HepG2 (cell line): ENCODE measurements around the gene THOP1. TPM values are rescaled to one million over a fixed set of nuclear protein-coding genes. Genes with fewer than 3 reads are reported as not detected.

ENCODE experiments used
- ATF1 ChIP-seq: IDR thresholded peaks from 2 replicates; pipeline ENCODE4 v1.6.1; 2016; ENCODE audit warnings: mild to moderate bottlenecking, control low read depth
- ERF ChIP-seq: IDR thresholded peaks from 2 replicates; pipeline ENCODE4 v1.6.1; 2018; ENCODE audit warnings: missing biosample characterization, missing genetic modification reagents
- HNF4A ChIP-seq: sonication (generic); formaldehyde crosslinking; IDR thresholded peaks from 2 replicates; pipeline ENCODE4 v1.4.0; 2020; ENCODE audit warnings: missing genetic modification reagents
- HOXA5 ChIP-seq: sonication (generic); formaldehyde crosslinking; IDR thresholded peaks from 2 replicates; pipeline ENCODE4 v1.4.0; 2020; ENCODE audit warnings: missing genetic modification reagents
- KDM2A ChIP-seq: sonication (generic); formaldehyde crosslinking; IDR thresholded peaks from 2 replicates; pipeline ENCODE4 v1.4.0; 2020; ENCODE audit warnings: low read depth, missing genetic modification reagents, borderline replicate concordance
- LCORL ChIP-seq, 2 experiments: fragments of 450-650 bp in 1 of 2; sonication (generic) in 1 of 2; formaldehyde crosslinking in 1 of 2; IDR thresholded peaks; 2 replicates each; pipeline versions ENCODE4 v1.5.0 to v1.6.1; 2017 to 2020; ENCODE audit warnings: antibody characterized with exemption in 1 of 2, missing genetic modification reagents in 1 of 2
- NCOR1 ChIP-seq: fragments of 200-600 bp; sonication (generic); IDR thresholded peaks from 2 replicates; pipeline ENCODE4 v1.7.0; 2017; ENCODE audit warnings: antibody characterized with exemption, low read length, borderline replicate concordance
- PITX1 ChIP-seq: sonication (generic); formaldehyde crosslinking; IDR thresholded peaks from 2 replicates; pipeline ENCODE4 v1.5.1; 2020; ENCODE audit warnings: mild to moderate bottlenecking, missing genetic modification reagents
- RCOR2 ChIP-seq: IDR thresholded peaks from 2 replicates; pipeline ENCODE4 v1.6.1; 2016; ENCODE audit warnings: missing biosample characterization, missing genetic modification reagents
- SCMH1 ChIP-seq: sonication (generic); formaldehyde crosslinking; IDR thresholded peaks from 2 replicates; pipeline ENCODE4 v1.9.0; 2021; ENCODE audit warnings: missing genetic modification reagents, mild to moderate bottlenecking, borderline replicate concordance
- SKI ChIP-seq: fragments of 450-650 bp; IDR thresholded peaks from one replicate; pipeline ENCODE4 v1.6.1; 2018; ENCODE audit warnings: mild to moderate bottlenecking; ENCODE audit not compliant: partially characterized antibody
- THAP11 ChIP-seq: IDR thresholded peaks from 2 replicates; pipeline ENCODE4 v1.6.1; 2016; ENCODE audit warnings: missing biosample characterization, missing genetic modification reagents
- ZMYM3 ChIP-seq: sonication (generic); formaldehyde crosslinking; IDR thresholded peaks from 2 replicates; pipeline ENCODE4 v1.5.1; 2020; ENCODE audit warnings: mild to moderate bottlenecking, missing genetic modification reagents
- ZNF180 ChIP-seq: sonication (generic); formaldehyde crosslinking; IDR thresholded peaks from 2 replicates; pipeline ENCODE4 v1.4.0; 2020; ENCODE audit warnings: low read depth, missing genetic modification reagents, borderline replicate concordance
- ZNF230 ChIP-seq: sonication (generic); formaldehyde crosslinking; IDR thresholded peaks from 2 replicates; pipeline ENCODE4 v1.4.0; 2020; ENCODE audit warnings: mild to moderate bottlenecking, missing genetic modification reagents
- ZNF501 ChIP-seq: sonication (generic); formaldehyde crosslinking; IDR thresholded peaks from 2 replicates; pipeline ENCODE4 v1.5.1; 2020; ENCODE audit warnings: mild to moderate bottlenecking, moderate library complexity, missing genetic modification reagents
- ZNF674 ChIP-seq: sonication (generic); formaldehyde crosslinking; IDR thresholded peaks from 2 replicates; pipeline ENCODE4 v1.5.0; 2020; ENCODE audit warnings: low read depth, mild to moderate bottlenecking, missing genetic modification reagents
- polyA plus RNA-seq, 8 experiments: library from polyadenylated mRNA; depleted of rRNA in 3 of 8; stranded (reverse) in 7 of 8; unstranded in 1 of 8; fragments of >200 nt; fragmentation: Illumina TruSeq in 4 of 8; extraction: Trizol in 4 of 8; gene quantifications; 2 replicates each; pipeline versions ENCODE4 v1.2.1 to v1.2.3, GENCODE V29; 2011 to 2016; ENCODE audit warnings: low read depth in 4 of 8, missing spikeins in 1 of 8, mixed read lengths in 1 of 8; ENCODE audit not compliant: insufficient read depth in 1 of 8
- total RNA-seq, 5 experiments: library from RNA; depleted of rRNA; stranded (reverse); fragments of >200 nt; fragmentation: Illumina TruSeq; extraction: Trizol; gene quantifications; 2 replicates each; pipeline ENCODE4 v1.2.3, GENCODE V29; 2016; ENCODE audit warnings: low read depth in 1 of 5
- TF ChIP-seq, protein P1 (sequence below): IDR thresholded peaks from 2 replicates; pipeline ENCODE4 v1.6.1; 2016; ENCODE audit warnings: low read depth
- TF ChIP-seq, protein P2 (sequence below): sonication (generic); formaldehyde crosslinking; IDR thresholded peaks from 2 replicates; pipeline ENCODE4 v1.4.0; 2020; ENCODE audit warnings: missing genetic modification reagents, mild to moderate bottlenecking, borderline replicate concordance
- TF ChIP-seq, protein P3 (sequence below): IDR thresholded peaks from 2 replicates; pipeline ENCODE4 v1.6.1; 2018; ENCODE audit warnings: missing genetic modification reagents, mild to moderate bottlenecking, missing compliant biosample characterization
- TF ChIP-seq, protein P4 (sequence below): sonication (generic); formaldehyde crosslinking; IDR thresholded peaks from 2 replicates; pipeline ENCODE4 v1.8.1; 2023; ENCODE audit warnings: mild to moderate bottlenecking, missing genetic modification reagents
- TF ChIP-seq, protein P5 (sequence below): sonication (generic); formaldehyde crosslinking; IDR thresholded peaks from 2 replicates; pipeline ENCODE4 v1.5.1; 2020; ENCODE audit warnings: mild to moderate bottlenecking, missing genetic modification reagents

Gene THOP1
- total and polyA plus RNA-seq, 2 of the 13 experiments (the other 11 are each of a cell fraction or from before 2014, with no cell fraction given) = 74.4 to 116 TPM

DNA sequence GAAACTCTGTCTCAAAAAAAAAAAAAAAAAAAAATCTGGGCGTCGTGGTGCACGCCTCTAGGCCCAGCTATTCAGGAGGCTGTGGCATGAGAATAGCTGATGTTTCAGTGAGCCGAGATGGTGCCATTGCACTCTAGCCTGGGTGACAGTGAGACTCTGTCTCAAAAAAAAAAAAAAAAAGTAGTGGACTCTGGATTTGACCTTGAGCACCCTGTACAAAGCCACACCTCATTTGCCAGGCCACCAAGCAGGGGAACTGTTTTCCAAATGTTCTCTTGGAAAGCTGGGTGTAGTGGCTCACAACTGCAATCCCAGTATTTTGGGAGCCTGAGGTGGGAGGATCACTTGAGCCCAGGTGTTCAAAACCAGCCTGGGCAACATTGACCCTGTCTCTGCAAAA lies 52.1 kb downstream of the THOP1 start (continued):
- TF ChIP-seq SCMH1 (CRISPR knock-in tag) (no peak), KDM2A (CRISPR knock-in tag) (no peak), LCORL (IDR thresholded peaks at IDR 0.05) (no peak), LCORL (CRISPR knock-in tag; IDR thresholded peaks at IDR 0.05) (peak; percentile 85; the same call in 1 of the 2 replicates), HOXA5 (CRISPR knock-in tag) (0 out of 2 replicates have a peak, but pooled peaks have one; percentile 33), SKI (peak; percentile 58), RCOR2 (CRISPR knock-in tag) (no peak), ATF1 (CRISPR knock-in tag) (0 out of 2 replicates have a peak, but pooled peaks have one; percentile 32), THAP11 (CRISPR knock-in tag) (peak; percentile 45), NCOR1 (peak; percentile 42; the same call in 1 of the 2 replicates), ZNF180 (CRISPR knock-in tag) (no peak), ZNF674 (CRISPR knock-in tag) (no peak), ZNF230 (CRISPR knock-in tag) (0 out of 2 replicates have a peak, but pooled peaks have one; percentile 32), ERF (CRISPR knock-in tag) (0 out of 2 replicates have a peak, but pooled peaks have one; percentile 28), PITX1 (CRISPR knock-in tag) (peak; percentile 59; the same call in 1 of the 2 replicates), ZMYM3 (CRISPR knock-in tag) (peak; percentile 60; the same call in 1 of the 2 replicates), ZNF501 (peak; percentile 45; the same call in 1 of the 2 replicates), HNF4A (peak; percentile 71; the same call in 1 of the 2 replicates)
- TF ChIP-seq, protein P1, sequence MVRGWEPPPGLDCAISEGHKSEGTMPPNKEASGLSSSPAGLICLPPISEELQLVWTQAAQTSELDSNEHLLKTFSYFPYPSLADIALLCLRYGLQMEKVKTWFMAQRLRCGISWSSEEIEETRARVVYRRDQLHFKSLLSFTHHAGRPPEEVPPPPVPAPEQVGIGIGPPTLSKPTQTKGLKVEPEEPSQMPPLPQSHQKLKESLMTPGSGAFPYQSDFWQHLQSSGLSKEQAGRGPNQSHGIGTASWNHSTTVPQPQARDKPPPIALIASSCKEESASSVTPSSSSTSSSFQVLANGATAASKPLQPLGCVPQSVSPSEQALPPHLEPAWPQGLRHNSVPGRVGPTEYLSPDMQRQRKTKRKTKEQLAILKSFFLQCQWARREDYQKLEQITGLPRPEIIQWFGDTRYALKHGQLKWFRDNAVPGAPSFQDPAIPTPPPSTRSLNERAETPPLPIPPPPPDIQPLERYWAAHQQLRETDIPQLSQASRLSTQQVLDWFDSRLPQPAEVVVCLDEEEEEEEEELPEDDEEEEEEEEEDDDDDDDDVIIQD (CRISPR knock-in tag) = peak; percentile 31; the same call in 1 of the 2 replicates
- TF ChIP-seq, protein P2, sequence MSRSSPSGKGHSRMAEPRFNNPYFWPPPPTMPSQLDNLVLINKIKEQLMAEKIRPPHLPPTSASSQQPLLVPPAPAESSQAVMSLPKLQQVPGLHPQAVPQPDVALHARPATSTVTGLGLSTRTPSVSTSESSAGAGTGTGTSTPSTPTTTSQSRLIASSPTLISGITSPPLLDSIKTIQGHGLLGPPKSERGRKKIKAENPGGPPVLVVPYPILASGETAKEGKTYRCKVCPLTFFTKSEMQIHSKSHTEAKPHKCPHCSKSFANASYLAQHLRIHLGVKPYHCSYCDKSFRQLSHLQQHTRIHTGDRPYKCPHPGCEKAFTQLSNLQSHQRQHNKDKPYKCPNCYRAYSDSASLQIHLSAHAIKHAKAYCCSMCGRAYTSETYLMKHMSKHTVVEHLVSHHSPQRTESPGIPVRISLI (CRISPR knock-in tag) = peak; percentile 98
- TF ChIP-seq, protein P3, sequence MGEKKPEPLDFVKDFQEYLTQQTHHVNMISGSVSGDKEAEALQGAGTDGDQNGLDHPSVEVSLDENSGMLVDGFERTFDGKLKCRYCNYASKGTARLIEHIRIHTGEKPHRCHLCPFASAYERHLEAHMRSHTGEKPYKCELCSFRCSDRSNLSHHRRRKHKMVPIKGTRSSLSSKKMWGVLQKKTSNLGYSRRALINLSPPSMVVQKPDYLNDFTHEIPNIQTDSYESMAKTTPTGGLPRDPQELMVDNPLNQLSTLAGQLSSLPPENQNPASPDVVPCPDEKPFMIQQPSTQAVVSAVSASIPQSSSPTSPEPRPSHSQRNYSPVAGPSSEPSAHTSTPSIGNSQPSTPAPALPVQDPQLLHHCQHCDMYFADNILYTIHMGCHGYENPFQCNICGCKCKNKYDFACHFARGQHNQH (CRISPR knock-in tag) = peak; percentile 63
- TF ChIP-seq, protein P4, sequence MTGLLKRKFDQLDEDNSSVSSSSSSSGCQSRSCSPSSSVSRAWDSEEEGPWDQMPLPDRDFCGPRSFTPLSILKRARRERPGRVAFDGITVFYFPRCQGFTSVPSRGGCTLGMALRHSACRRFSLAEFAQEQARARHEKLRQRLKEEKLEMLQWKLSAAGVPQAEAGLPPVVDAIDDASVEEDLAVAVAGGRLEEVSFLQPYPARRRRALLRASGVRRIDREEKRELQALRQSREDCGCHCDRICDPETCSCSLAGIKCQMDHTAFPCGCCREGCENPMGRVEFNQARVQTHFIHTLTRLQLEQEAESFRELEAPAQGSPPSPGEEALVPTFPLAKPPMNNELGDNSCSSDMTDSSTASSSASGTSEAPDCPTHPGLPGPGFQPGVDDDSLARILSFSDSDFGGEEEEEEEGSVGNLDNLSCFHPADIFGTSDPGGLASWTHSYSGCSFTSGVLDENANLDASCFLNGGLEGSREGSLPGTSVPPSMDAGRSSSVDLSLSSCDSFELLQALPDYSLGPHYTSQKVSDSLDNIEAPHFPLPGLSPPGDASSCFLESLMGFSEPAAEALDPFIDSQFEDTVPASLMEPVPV = 0 out of 2 replicates have a peak, but pooled peaks have one; percentile 20
- TF ChIP-seq, protein P5, sequence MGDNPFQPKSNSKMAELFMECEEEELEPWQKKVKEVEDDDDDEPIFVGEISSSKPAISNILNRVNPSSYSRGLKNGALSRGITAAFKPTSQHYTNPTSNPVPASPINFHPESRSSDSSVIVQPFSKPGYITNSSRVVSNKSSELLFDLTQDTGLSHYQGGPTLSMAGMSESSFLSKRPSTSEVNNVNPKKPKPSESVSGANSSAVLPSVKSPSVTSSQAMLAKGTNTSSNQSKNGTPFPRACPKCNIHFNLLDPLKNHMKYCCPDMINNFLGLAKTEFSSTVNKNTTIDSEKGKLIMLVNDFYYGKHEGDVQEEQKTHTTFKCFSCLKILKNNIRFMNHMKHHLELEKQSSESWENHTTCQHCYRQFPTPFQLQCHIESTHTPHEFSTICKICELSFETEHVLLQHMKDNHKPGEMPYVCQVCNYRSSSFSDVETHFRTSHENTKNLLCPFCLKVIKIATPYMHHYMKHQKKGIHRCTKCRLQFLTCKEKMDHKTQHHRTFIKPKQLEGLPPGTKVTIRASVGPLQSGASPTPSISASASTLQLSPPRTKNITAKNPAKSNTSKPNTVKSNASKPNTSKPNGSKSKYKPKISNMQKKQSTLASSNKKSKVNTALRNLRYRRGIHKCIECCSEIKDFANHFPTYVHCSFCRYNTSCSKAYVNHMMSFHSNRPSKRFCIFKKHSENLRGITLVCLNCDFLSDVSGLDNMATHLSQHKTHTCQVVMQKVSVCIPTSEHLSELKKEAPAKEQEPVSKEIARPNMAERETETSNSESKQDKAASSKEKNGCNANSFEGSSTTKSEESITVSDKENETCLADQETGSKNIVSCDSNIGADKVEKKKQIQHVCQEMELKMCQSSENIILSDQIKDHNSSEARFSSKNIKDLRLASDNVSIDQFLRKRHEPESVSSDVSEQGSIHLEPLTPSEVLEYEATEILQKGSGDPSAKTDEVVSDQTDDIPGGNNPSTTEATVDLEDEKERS (CRISPR knock-in tag) = peak; percentile 75; the same call in 1 of the 2 replicates
